NCI-H2171 treated with DMSO at 0.1 percent for 48 hours (cell line): Measurements from ENCODE around the gene RBPMS2.

Source experiments
- DNase-seq: peaks from one replicate; lab custom pipeline; 2025; lab: John Stamatoyannopoulos, UW

RBPMS2 gene

DNA sequence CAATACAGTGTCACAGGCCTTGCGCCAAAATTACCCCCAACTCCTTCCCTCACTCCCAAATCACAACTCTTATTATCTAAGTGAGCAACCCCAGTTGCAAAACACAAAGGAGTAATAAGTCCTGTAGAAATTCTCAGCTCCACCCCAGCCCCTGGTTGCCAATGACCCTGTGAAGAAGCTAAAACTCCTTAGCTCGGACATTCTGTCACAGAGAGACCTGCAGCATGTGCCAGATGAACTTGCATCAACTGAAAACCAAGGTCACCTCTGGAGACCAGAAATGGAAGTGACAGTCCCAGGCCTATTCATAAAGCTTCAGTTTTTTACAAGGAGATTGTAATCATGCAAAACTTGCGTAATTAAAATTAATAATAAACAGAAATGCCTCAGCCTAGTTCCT lies 55.2 kb downstream of the RBPMS2 start:
- DNase-seq: no peak

DNA sequence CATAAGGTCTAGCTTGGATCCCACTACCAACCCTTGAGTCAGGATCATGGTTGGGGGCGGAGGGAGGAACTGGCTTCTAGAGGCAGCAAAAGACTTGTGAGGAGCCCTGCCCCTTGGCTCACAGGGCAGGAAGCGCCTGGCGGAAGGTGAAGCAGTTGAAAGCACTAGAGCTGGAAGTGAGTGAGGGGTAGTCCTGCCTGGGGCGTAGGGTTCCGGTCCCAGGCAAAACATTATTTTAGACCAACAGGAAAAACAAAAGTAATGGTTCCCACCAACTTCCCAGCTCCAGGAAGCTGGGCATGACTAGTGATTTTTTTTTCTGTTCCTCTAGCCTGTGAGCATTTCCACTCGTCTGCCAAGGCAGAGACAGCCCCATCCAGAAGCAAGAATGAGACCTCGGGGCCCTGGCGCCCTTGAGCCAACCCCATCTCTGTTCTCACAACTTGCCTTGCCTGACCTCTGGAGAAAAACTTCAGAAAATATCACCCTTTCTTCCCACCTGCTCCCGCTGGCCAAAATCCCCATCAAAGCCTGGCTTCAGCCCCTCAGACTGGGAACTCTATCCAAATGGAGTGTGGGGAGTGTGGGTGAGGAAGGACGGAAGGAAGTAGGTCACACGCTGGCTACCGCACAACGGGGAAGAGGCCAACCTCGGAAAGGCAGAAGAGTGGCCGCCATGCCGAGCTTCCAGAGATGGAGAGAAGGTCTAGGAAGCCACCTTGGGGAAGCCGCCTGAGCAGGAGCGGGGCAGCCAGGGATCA lies 57.5 kb downstream of the RBPMS2 start:
- no peak for DNase-seq

- no peak for DNase-seq
These were observed 58.3 kb downstream of the RBPMS2 start for GRCh38 chr15:64717130-64717529.

DNA sequence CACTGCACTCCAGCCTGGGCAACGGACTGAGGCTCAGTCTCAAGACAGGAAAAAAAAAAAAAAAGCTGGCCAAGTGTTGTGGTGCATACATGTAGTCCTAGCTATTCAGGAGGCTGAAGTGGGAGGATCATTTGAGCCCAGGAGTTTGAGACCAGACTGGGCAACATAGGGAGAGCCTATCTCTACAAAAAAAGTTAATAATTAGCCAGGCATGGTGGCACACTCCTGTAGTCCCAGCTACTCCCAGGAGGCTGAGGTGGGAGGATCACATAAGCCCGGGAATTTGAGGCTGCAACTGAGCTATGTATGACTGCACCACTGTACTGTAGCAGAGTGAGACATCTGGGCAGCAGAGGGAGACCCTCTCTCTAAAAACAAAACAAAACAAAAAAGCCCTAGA lies 58.9 kb downstream of the RBPMS2 start:
- no peak for DNase-seq

DNA sequence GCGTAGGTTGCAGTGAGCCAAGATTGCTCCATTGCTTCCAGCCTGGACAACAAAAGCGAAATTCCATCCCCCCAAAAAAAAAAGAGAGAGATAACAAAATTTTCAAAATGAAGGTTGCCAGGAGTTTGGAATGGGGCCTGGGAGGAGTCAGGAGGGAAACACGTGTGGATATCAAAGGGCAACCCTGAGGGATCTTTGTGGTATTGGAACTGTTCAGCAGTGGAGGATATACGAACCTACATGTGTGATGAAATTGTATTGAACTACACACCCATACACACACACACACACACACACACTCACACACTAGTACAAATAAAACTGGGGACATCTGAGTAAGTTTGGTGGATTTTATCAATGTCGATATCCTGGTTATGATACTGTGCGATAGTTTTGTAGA lies 61.8 kb downstream of the RBPMS2 start:
- no peak for DNase-seq

DNA sequence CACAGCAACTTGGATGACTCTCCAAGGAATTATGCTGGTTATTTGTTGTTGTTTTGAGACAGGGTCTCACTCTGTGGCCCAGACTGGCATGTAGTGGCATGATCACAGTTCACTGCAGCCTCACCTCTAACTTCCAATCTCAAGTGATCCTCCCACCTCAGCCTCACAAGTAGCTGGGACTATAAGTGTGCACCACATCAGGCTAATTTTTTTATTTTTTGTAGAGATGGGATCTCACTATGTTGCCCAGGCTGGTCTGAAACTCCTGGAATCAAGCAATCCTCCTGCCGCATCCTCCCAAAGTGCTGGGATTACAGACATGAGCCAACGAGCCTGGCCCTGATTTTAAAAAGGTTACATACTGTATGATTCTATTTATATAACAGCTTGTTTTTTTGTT lies 63.0 kb downstream of the RBPMS2 start:
- DNase-seq: no peak

GRCh38 chr15:64710676-64711428 lies 64.5 kb downstream of the RBPMS2 start:
- no peak for DNase-seq

GRCh38 chr15:64706011-64706911 lies 69.1 kb downstream of the RBPMS2 start:
- DNase-seq: no peak

GRCh38 chr15:64705006-64705405 lies 70.4 kb downstream of the RBPMS2 start:
- no peak for DNase-seq

- DNase-seq: no peak
These were observed 71.8 kb downstream of the RBPMS2 start for GRCh38 chr15:64703632-64703959.

GRCh38 chr15:64702816-64703631 lies 72.4 kb downstream of the RBPMS2 start:
- peak; percentile 91 for DNase-seq

DNA sequence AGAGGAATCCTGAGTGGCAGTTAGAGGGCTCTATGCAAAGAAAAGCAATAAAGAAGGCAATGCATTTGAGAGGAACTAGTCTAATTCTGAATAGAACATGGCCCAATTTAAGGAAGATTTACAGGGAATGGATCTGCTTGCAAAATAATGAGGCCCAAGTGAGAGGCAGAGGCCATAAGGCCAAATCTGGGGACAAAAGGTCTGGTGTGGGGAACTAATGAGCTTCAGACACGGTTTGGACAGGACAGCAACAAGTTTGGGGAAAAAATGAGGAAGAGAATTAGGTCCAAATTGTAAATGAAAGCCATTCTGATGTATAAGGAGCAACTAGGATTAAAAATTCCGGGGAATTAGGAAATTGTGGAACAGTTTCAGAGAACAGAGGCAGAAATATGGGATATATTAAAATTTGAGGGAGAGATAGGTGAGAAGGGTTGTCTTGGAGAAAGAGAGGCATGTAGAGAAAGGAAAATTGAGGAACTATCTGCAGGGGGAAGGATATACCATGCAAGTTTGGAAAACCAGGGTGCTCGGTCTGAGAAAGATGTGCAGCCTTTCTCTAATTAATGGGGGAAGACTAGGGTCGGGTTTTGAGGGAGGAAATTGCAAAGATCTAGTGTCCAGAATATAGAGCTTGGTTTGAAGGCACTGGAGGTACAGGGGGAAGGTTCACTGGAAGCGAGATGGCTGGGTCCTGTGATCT lies 73.8 kb downstream of the RBPMS2 start:
- no peak for DNase-seq

DNA sequence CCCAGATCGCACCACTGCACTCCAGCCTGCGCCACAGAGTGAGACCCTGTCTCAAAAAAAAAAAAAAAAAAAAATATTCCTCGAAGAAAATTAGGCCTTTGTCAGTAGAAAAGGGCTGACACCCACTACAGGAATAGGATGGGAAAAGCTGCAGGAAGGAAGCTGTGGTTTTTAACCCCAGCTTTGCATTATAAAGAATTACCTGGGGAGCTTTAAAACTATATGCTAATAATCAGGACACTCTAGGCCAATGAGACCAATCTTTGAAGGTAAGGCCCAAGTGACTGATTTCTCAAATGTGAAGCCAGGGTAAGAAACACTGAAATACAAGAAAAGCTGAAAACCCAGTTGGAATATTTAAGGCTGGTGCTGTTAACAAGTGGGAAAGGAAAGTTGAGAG lies 74.3 kb downstream of the RBPMS2 start:
- no peak for DNase-seq

DNA sequence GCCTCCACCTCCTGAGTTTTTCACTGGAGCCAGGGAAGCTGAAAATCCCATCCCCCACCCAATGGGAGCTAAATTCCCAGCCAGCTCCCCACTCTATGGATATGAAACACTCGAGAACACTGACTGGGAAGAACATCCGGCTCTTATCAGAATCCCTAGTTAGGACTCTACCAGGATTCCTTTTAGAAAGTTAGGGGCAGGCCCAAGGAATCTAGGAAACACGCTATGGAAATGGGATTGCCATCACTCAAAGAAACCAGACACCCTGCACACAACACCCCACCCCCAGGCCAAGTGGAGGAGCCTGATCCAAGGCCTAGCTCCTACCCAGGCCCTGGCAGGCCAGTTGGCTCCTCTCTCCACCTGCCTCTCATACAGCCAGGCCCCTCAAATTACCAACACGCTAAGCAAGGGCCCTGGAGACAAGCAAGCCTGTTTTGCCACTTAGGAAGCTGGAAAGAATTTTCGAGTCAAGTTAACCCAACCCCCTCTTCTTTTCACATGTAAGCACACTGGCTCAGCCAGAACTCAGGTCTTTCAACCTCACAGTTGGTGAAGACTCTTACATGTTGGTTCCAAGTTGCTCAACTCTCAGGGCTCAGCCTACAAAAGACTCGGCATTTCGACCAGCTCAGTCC lies 75.5 kb downstream of the RBPMS2 start:
- DNase-seq: peak; percentile 26

DNA sequence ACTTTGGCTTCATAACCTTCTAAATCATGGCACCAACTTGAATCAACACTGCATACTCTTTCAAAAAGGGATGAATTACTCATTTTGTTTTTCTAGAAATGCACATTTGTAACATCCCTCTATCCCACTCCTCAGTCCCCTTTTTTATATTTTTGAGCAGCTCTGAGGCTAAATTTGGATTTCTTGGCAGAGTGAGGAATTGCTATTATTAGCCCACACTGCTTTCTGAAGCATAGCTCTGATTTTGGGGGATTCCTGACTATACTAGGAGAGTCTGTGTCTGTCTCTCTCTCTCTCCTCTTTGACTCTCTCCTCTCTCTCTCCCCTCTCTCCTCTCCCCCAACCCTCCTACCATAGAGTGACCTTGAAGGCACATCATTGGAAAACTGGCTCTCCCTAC lies 76.6 kb downstream of the RBPMS2 start:
- no peak for DNase-seq

GRCh38 chr15:64697911-64698369 lies 77.4 kb downstream of the RBPMS2 start:
- no peak for DNase-seq

GRCh38 chr15:64696481-64696880 lies 78.9 kb downstream of the RBPMS2 start:
- peak; percentile 81 for DNase-seq

DNA sequence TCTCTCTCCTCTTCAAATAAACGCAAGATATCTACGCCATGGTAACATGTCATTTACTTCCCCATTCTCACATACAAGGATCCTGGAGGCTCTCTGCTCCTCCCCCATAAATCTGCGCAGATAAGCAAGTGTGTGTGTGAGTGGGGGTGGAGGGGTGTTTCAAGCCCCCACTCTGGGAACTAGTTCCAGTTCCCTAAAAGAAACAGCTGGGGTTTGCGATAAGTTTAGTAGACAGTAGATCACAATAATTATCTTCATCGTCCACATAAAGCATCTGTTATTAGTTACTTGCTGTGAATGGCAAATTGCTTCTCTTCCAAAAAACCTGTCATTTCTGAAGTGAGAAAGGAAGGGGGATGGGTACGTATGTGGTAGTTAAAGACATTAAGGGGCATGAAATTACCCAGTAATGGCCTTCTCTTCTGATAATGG lies 79.8 kb downstream of the RBPMS2 start:
- no peak for DNase-seq

DNA sequence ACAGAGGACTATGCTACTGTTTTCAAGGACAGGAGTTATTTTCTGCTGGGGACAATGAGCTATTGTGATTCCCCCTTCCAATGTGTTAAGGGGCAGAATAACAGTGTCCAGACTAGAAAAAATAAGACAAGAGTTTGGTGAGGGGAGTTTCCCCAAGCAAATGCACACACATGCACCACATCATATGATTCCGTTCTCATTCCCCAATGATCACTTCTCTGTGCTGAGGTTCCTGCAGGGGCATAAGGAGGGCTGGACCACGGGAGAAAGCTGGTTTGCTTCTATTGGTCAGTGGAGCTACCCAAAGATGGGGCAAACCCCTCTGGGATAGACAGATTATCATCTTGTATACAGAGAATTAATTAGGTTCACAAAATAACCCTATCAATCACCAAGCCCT lies 80.6 kb downstream of the RBPMS2 start:
- DNase-seq: no peak

- DNase-seq: no peak
These were observed 82.3 kb downstream of the RBPMS2 start for GRCh38 chr15:64693134-64693533.
